SK-N-MC (cell line): Measurements from ENCODE around the gene ABCD3.

Experiments used
- EZH2 ChIP-seq: fragments of 200-600 bp; sonication (generic); IDR thresholded peaks from one replicate; pipeline ENCODE4 v1.6.1; 2017; ENCODE audit warnings: antibody characterized with exemption
- POLR2AphosphoS5 ChIP-seq: IDR thresholded peaks from 2 replicates; pipeline ENCODE4 v1.6.1; 2012; ENCODE audit warnings: mild to moderate bottlenecking, low read depth, low read length, borderline replicate concordance

- no peak for TF ChIP-seq EZH2
- TF ChIP-seq POLR2AphosphoS5: no peak
These were observed 83.7 kb downstream of the ABCD3 start for GRCh38 chr1:94501935-94502334.
